CD4-positive, alpha-beta T cell treated with Interleukin-6 for 4 hours (primary cell): Measurements from ENCODE around the gene ARV1.
"Not testable (repeated sequence)": the region's sequence is repeated elsewhere in the genome, so short reads cannot be mapped to it uniquely, and the experiment has no call there.

ENCODE experiments used
- DNase-seq: peaks from one replicate; pipeline ENCODE4 v3.0.0-alpha.2; 2020; ENCODE audit warnings: mixed read lengths

Gene ARV1

DNA sequence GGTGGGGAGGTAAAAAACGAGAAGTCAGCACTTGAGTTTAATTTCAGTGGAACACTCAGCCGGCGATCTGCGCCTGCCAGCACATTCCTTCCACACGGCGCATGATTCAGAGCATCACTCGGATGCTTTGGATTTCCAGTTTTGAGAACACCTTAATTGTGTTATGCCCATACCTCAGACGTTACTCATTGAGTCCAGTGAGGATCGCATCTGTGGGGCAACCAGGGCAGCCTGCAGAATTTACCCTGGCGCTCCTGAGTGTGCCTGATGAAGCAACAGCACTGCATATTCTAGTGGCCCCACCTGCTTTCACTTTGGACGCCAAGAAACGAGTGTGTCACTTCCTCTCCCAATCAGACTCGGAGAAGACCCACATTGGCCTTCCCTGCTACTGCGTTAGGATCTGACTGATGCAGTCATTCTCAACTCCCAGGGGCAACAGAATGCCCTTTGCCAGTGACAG, 41.3 kb downstream of the ARV1 start:
- DNase-seq: peak; percentile 12

DNA sequence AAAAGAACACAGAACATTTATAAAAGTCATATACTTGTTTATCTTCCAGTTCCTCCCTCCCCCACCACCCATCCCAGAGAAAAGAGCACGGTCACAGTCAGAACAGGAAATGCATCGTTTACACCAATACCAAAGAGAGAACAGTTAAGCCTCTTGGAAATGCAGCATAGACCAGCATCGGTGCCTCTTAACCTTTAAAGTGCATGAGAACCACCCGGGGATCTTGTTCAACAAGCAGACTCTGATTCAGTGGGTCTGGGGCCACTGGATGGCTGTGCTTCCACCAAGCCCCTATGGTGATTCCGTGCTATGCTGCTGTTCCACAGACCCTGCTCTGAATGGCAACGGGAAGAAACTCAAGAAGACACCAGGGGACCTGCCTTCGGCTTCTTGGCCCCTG, 41.9 kb downstream of the ARV1 start:
- no peak for DNase-seq

DNA sequence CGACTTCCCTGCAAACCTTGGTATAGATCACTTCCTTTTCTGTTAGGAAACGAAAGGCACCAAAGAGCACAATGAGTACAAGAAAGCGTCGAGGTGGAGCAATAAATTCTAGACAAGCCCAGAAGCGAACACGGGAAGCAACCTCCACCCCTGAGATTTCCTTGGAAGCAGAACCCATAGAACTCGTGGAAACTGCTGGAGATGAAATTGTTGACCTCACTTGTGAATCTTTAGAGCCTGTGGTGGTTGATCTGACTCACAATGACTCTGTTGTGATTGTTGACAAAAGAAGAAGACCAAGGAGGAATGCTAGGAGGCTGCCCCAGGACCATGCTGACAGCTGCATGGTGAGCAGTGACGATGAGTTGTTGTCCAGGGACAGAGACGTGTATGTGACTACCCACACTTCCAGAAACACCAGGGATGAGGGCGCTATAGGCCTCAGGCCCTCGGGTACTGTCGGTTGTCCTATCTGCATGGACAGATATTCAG, 42.7 kb downstream of the ARV1 start:
- no peak for DNase-seq

DNA sequence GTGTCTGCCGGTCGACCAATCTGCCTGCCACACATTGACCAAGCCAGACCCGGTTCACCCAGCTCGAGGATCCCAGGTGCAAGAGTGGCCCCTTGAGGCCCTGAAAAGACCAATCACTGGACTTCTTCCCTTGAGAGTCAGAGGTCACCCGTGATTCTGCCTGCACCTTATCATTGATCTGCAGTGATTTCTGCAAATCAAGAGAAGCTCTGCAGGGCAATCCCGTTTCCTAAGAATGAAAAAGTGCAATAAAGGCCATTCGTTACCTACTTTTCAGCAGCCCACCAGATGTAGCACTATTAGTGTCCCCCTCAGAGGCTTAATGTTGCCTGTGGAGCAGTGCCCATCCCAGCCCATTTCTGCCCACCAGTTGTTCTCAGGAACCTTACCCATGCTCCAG, 43.6 kb downstream of the ARV1 start:
- DNase-seq: not testable (repeated sequence)

DNA sequence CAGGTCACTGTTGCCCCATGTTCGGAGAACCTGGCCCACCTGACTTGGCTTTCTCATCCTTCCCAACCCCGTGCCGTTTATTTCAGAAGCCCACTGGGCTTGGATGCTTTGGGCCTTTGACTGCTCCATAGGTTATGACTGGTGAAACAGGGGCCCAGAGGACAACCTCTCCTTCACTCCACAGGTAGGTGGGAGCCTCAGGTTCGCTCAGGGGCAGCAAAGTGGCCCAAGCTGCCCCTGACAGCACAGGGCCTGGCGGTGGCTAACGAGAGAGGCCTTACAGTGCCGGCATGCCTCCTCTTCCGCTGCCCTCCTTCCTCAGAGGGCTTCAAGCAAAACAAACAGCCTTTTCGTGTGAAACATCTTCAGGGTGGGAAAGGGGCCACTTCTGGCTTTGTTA, 44.3 kb downstream of the ARV1 start:
- no peak for DNase-seq

DNA sequence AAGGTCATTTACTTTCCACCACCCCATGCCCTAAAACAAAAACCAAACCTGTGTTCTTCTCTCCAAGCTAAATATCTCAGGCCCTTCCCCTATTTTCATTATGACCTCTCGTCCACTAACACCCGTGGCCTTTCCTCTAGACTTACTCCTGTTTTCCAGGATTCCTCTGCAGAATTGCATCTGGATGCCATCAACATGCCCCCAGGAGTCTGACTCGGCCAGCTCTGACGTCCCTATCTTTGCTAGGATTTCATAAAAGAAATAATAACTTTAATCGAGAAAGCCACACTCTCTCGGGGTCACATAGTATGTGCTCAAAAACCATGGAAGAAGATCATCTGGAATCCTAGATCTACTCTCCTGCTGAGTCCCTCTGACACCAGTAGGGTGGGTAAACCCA, 47.7 kb downstream of the ARV1 start:
- no peak for DNase-seq

DNA sequence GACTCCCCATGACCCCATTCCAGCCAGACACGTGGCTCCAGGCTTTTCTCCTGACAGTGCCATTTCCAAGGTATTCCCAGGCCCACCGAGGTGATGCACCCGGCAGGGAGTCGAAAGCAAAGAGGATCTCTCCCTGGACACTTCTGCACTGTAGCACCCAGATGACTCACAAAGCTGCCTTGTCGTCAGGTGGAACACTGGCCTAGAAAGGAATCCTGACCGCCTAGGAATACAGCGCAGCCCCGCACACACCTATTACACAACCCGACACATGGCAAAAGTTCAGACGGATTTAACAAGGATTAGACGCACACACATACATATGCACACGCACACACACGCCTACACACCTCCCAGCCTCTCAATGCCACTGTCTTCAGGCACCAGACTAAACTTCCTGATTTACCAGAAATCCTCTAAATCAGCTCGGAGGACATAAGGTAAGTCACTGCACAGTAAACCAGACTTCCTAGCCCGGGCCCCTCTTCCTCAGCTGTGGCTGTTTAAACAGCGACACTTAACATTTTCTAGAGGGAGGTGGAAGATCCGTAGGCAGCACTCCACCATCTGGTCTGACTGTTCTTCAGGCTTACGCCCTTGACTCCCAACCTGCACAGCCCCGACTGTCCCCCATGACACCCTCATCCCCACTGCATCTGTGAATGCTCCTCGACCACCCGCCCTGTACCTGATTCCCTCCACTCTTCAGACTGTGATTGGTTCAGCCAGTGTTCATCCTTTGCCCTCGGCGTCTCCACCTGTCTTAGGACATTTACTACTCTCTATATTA, 48.4 kb downstream of the ARV1 start:
- DNase-seq: no peak

DNA sequence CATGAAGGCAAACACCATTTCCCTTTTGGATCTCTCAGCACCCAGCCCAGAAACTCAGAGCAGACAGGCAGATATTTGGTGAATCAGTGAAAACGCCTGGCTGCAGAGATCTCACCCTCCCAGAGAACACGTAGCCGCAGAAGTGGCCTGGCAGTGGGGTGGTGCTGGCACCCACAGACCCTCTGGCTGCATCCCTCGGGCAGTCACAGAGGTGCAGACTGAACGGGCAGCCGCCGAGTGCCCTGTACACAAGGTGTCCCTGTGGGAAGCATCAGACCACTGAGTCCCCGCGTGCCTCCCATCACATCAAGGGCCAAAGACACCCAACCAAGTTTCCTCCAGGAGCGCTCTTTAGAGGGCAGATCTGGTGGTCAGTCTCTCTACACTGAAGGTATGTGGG, 49.1 kb downstream of the ARV1 start:
- no peak for DNase-seq

DNA sequence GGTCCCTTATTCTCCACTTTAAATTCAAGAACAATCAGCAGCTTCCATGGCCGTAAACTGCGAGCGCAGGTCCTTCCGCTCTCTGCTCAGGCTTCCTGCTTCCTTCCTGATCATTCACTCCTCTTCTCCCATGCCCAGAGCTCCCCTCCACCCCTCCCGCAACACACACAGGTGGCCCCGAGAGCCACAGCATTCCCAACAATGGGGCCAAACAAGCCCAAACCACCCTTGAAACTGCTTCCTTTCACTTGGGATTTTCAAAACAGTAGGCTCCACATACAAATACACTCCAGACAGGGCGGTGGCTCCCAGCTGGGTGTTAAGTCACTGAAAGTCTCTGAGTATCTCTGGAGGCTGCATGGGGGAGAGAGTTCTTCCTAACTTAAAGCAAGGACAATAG, 49.8 kb downstream of the ARV1 start:
- DNase-seq: no peak

DNA sequence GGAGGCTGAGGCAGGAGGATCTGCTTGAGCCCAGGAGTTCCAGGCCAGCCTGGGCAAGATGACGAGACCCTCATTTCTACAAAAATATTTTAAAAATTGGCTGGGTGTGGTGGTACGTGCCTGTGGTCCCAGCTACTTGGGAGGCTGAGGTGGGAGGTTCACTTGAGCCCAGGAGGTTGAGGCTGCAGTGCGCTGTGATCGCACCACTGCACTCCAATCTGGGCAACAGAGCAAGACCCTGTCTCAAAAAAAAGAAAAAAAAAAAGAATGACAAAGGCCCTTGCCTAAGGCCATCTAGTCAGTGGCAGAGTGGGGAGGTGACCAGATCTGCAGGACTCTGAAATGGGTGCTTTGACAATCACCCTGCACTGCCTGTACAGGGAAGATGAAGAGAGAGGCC, 50.4 kb downstream of the ARV1 start:
- DNase-seq: not testable (repeated sequence)

DNA sequence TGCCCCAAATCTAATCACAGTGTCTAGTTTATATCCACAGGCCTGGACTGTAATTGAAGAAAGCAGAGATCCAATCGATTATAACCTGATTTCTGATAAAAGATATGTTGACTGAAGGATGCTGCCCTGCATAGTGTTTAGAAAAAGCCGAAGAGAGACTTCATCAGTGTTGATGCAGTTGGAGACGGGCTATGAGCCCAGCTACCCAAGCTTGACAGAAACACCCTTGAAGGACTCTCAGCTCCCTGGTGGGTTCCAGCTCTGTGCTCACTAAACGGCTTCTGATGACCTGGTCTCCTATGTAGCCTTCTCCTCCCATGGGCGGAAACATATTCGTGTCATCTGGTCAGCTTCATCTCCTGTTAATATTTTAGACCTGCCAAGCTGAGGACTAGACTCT, 50.9 kb downstream of the ARV1 start:
- no peak for DNase-seq

DNA sequence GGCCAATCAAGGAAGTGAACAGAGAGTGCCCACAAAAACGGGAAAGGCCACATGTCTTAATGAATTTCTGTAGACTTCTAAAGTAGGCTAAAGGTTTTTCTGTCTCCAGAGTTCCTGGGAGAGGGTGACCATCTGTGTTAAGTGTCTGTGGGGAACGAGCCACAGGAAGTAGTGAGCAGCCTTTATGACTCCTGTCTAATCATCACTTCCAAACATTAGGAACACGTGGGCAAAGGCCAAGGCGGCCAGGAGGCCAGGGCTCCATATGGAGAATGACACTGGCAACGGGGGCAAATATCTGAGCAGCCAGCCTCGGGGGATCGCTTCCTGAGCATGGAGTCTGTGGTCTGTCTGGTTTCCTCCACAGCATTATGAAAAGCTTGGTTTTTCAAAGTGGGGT, 54.1 kb downstream of the ARV1 start:
- no peak for DNase-seq

DNA sequence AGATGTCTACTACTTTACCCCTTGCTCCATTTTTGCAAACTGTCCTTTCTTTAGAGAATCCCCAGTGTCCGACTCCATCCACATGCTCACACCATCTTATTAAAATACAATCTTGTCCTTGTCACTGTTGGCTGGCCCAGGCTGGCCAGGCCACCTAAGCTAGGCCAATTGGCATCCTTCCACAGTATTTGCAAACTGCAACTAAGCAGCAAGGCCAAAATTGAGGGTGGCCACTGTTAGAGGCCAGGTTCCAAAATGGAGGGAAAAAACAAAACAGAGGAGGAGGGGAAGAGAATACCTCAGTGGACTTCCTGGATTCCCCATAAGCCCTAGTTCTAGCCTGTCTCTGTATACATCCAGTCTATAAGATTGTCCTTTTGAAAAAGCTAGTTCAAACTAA, 56.9 kb downstream of the ARV1 start:
- no peak for DNase-seq

DNA sequence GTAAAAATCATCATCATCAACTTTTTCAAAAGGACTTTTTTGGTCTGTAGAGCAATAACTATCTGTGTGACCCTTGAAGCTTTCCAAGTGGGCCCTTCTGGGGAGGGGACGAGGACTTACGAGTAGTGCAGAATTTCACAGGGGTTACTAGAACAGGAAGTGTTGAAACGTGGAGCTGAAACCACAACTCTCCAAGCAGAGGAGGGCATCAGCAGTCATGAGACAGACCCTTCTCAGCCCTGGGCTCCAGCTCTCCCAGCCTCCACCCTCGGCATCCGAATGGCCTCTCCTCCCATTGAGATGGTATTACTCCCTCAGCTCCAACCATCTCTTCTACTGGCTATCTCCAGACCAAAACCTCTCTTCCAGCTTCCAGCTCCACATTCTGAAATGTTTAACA, 57.5 kb downstream of the ARV1 start:
- no peak for DNase-seq

DNA sequence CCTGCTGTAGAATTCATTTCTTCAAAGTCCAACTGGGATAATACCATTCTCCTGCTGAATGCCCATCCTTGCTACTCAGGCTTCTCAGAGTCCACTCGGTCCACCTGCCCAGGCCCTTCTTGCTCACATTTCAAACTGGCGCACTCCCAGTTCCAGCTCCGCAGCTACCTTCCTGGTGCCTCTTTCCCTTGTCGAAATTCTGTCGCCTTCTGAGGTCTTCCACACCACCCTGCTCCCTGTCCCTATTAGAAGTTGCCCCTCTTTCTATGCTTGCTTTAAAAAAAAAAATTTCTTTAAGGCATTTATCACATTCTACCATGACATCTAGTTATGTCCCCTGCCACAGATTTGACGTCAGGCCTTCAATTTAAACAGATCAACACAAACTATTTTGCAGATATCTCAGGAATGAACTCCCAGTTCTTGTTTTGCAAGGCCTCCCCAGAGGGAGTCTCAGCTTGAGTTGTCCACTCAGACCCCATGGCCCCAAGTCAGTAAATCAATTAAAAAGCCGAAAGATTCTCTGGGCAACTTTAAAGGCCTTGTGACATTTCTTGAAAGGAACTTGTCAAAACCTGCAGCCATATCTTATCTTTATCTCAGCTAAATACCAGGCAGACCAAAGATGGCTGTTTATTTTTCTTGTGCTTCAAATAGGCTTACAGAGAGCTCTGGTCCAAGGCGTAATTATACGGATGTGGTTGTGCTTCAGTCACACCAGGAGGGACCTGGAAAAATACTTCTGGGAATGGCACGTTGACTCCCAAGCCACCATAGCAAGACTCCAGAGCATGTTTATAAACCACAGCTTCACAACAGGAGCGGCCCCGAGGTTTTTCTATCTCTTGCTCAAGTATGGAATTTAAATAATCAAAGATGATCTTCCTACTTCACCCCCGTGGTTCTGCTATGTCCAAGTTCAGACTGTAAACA, 59.0 kb downstream of the ARV1 start:
- DNase-seq: no peak

DNA sequence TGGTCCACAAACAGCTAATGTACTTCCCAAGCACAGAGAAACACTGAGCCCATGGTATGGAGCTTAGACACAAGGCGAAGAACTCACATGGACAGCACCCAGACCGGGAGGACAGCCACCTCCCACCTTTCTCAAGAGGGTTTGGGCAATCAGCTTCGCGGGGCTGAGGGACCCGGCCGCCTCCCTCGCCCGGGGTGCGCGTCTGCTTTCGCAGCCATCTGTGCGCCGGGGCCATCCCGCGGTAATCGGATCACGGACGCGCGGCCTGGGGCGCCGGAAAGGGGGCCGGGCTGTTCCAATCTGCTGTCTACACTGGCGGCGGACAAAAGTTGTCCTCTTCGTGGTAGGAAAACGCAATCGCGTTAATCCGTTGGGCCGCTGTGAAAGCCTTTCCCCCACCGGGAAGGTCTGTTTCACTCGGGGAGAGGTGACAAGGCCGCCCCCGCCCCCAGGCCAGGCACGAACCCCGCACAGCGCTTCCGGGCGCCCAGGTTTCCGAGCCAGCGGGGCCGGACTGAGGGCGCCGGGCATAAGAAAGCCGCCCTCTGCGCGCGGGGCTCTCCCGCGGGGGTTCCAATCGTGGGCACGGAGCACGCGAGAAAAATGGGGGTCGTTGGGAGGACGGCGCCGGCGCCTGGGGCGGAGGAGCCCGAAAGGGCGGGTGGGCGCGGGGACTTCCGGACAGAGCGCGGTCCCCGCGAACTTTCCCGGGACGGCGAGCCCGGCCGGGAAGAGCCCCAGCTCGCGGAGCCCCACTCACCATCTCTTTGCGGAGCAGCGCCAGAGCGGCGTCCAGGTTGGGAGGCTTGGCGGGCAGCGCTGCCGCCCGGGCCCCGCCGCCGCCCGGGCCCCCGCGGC, 60.5 kb downstream of the ARV1 start:
- DNase-seq: peak; percentile 54

DNA sequence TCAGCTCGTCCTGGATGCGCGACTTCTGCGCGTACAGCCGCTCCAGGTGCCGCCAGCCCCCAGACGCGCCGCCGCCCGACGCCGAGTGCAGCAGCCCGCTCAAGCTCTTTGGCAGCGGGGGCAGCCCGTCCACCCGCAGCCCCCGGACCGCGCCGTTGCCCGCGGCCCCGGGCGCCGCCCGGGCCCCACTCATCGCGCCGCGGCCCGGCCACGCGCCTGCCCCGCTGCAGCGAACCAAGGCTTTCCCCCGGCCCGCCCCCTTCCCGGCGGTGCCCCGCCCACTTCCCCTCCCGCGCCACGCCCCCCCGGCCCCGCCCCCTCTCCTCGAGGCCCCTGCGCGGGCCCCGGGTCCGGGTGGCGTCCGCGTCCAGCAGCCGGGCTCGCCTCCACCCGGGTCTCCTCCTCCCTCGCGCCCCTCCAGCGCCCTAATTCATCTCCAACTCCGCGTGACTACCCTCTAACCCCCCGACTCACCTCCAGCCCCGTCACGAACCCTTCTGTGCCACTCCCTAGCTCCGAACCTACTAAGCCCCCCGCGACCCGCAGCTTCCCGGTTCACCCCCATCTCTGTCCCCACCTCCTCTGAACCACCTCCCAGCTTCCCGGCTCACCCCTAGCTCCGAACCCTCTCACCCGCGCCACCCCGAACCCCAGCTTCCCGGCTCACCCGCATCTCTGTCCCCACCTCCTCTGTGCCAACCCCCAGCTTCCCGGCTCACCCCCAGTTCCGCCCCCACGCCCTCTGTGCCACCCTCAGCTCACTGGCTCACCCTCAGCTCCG, 61.3 kb downstream of the ARV1 start, which contains the start of gene FAM89A:
Gene FAM89A, minus strand, starts transcription at position 236 of the 781 bp plus-strand sequence. Its CDS starts 43 bp downstream, at position 193.
- peak; percentile 85 for DNase-seq

DNA sequence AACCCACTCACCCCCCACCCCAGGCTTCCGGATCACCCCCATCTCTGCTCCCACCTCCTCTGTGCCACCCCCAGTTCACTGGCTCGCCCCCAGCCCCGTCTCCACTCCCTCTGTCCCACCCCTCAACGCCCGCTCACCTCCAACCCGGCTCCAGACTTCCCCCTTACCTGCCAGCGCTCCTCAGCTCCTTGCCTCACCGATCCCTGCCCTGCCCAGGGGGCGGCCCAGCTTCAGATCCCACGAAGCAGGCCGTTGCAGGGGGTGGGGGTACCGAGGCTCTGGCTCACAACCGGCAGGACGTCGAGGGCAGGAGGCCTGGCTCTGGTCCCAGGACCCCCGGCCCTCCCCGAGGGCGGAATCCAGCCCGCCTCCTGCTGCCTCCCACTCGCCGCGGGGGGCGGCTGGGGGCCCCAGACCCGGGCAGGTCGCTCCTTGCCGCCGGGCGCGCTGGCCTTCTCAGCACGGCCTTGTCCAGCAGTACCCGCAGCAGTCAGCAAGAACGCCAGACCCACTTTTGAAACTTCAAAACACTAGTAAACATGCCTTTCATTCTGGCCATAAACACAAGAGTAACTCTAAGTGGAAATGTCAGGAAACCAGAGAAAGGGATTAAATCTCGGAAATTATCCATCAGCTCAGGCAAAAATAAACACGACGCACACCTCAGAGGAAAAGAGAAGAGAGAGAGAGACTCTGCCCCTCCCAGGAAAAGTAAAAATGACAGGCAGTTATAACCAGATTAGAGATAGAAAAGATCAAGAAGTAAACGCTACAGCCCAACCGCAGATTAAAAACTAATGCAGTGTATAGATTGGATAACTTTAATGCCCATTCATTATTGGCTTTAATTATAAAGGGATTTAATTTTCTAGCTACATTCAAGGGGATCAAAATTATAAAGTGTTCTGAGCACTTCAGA, 62.2 kb downstream of the ARV1 start:
- DNase-seq: no peak

DNA sequence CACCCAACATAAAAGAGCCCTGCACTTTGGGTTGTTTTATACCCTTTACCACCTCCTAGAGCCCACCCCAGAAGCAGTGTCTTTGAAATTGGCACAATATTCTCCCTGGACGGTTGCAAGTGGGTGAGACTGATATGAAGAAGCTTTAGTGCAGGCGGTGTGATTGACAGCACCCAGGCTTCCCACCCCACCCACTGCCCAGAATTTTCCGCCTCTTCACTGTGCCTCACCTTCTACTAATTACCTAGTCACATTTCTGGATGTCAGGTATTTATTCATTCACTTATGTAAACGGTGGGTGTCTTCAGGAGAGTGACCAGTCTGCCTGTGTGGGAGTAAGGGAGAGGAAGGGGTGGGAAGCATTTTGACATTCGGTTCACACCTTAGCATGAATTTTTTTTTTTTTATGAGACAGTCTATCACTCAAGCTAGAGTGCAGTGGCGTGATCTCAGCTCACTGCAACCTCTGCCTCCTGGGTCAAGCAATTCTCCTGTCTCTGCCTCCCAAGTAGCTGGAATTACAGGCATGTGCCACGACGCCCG, 62.9 kb downstream of the ARV1 start:
- no peak for DNase-seq

DNA sequence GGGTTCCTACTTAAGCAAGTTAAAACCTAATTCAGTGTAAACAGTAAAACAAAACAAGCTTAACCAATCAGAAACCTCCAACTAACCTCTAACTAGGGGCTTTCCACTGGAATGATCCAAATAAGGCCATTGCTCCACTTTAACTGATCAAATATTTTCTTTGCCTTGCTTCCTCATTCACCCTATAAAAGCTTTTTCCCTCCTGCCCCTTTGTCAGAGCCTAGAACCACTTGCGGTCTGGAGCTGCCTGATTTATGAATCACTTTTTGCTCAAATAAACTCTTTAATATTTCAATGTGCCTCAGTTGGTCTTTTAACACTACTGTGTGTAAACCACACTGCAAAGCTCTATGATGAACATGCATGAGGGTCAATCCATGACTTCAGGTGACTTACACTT, 65.7 kb downstream of the ARV1 start:
- DNase-seq: no peak
